ENCODE measurements around the gene ALG1.
A peak's percentile ranks its signal among the peaks of the same experiment; 100 is the strongest.
"Not testable (repeated sequence)": the region's sequence is repeated elsewhere in the genome, so short reads cannot be mapped to it uniquely, and the experiment has no call there.

The ALG1 gene

GRCh38 chr16:5071341-5071680 is 332 bp upstream of the ALG1 start:
- no peak for DNase-seq (ENCODE audit: low spot score)
- in situ Hi-C loops (cut with MboI; ENCODE audit: low pct_unique_long_range_greater_than_20kb, low sequenced_read_pairs, unreplicated experiment) = loop anchor here (25.0 kb wide), 1 partner anchor 334 kb away; the partner anchor contains the start of genes ANKS3 and DNAAF8
- TF ChIP-seq, protein P1, sequence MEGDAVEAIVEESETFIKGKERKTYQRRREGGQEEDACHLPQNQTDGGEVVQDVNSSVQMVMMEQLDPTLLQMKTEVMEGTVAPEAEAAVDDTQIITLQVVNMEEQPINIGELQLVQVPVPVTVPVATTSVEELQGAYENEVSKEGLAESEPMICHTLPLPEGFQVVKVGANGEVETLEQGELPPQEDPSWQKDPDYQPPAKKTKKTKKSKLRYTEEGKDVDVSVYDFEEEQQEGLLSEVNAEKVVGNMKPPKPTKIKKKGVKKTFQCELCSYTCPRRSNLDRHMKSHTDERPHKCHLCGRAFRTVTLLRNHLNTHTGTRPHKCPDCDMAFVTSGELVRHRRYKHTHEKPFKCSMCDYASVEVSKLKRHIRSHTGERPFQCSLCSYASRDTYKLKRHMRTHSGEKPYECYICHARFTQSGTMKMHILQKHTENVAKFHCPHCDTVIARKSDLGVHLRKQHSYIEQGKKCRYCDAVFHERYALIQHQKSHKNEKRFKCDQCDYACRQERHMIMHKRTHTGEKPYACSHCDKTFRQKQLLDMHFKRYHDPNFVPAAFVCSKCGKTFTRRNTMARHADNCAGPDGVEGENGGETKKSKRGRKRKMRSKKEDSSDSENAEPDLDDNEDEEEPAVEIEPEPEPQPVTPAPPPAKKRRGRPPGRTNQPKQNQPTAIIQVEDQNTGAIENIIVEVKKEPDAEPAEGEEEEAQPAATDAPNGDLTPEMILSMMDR (IDR thresholded peaks at IDR 0.05; ENCODE audit: extremely low read depth, insufficient read depth, missing control alignments) = no peak

GRCh38 chr16:5072334-5073278 is 963 bp downstream of the ALG1 start:
- DNase-seq (ENCODE audit: low spot score) = peak; percentile 27
- in situ Hi-C loops (cut with MboI; ENCODE audit: low pct_unique_long_range_greater_than_20kb, low sequenced_read_pairs, unreplicated experiment) = loop anchor here (25.0 kb wide), 1 partner anchor 335 kb away; the partner anchor contains the start of genes ANKS3 and DNAAF8
- TF ChIP-seq, protein P1 (IDR thresholded peaks at IDR 0.05; ENCODE audit: extremely low read depth, insufficient read depth, missing control alignments) = no peak

DNA sequence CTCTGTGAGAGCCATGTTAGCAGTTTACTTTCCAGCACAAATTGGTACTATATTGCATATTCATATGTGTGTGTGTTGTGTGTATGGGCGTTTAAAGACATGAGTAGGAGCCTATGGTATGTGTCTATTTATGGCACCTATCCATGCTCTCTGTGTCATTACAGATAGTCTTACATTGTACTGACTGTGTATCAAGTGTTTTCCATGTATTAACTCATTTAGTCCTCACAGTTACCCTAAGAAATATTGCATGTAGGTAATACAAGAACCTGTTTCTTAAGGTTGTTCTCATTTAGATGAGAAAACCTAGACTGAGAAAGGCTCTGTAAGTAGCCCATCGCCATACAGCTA is 1.6 kb downstream of the ALG1 start:
- in situ Hi-C loops (cut with MboI; ENCODE audit: low pct_unique_long_range_greater_than_20kb, low sequenced_read_pairs, unreplicated experiment) = loop anchor here (25.0 kb wide), 1 partner anchor 336 kb away; the partner anchor contains the start of genes ANKS3 and DNAAF8
- TF ChIP-seq, protein P1 (IDR thresholded peaks at IDR 0.05; ENCODE audit: extremely low read depth, insufficient read depth, missing control alignments) = no peak
- DNase-seq (ENCODE audit: low spot score) = peak; percentile 6

GRCh38 chr16:5073771-5074170 is 2.1 kb downstream of the ALG1 start:
- in situ Hi-C loops (cut with MboI; ENCODE audit: low pct_unique_long_range_greater_than_20kb, low sequenced_read_pairs, unreplicated experiment) = loop anchor here (25.0 kb wide), 1 partner anchor 336 kb away; the partner anchor contains the start of genes ANKS3 and DNAAF8
- DNase-seq (ENCODE audit: low spot score) = not testable (repeated sequence)

DNA sequence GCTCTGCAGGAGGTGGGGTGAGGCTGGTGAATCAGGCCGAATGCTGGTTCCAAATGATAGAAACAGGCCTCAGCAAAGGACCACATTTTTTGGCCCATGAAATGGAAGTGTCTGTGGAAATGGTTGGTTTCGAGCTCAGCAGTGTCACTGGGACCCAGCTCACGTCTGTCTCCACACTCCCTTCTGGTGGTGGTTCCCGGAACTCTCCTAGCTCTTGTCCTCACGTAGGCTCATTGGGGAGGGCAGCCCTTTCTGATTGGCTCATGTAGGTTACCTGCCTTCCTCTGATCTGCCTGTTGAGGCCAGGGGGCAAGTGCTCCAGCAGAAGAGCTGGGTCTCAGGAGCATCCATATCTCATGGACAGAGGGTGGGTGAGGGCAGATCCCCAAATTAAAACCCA is 4.0 kb downstream of the ALG1 start:
- TF ChIP-seq, protein P1 (IDR thresholded peaks at IDR 0.05; ENCODE audit: extremely low read depth, insufficient read depth, missing control alignments) = no peak
- no peak for DNase-seq (ENCODE audit: low spot score)
- in situ Hi-C loops (cut with MboI; ENCODE audit: low pct_unique_long_range_greater_than_20kb, low sequenced_read_pairs, unreplicated experiment) = no loop called here

GRCh38 chr16:5077304-5077703 is 5.7 kb downstream of the ALG1 start:
- in situ Hi-C loops (cut with MboI; ENCODE audit: low pct_unique_long_range_greater_than_20kb, low sequenced_read_pairs, unreplicated experiment) = no loop called here
- TF ChIP-seq, protein P1 (IDR thresholded peaks at IDR 0.05; ENCODE audit: extremely low read depth, insufficient read depth, missing control alignments) = no peak
- DNase-seq (ENCODE audit: low spot score) = no peak

DNA sequence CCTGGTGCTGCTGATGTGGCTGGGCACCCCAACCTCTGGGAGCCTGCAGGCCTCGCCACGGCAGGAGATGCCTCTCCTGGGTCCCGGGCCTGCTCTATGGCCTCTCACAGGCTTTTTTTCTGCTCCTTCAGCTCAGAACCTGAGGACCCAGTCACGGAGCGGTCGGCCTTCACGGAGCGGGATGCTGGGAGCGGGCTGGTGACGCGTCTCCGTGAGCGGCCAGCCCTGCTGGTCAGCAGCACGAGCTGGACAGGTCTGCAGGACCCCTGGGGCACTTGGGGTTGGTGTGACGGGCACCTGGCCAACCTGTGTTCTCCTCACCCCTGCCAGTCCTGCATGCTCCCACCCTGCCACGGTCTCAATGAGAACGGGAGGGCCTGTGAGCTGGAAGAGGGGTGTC is 7.0 kb downstream of the ALG1 start:
- in situ Hi-C loops (cut with MboI; ENCODE audit: low pct_unique_long_range_greater_than_20kb, low sequenced_read_pairs, unreplicated experiment) = no loop called here
- TF ChIP-seq, protein P1 (IDR thresholded peaks at IDR 0.05; ENCODE audit: extremely low read depth, insufficient read depth, missing control alignments) = no peak
- DNase-seq (ENCODE audit: low spot score) = no peak

DNA sequence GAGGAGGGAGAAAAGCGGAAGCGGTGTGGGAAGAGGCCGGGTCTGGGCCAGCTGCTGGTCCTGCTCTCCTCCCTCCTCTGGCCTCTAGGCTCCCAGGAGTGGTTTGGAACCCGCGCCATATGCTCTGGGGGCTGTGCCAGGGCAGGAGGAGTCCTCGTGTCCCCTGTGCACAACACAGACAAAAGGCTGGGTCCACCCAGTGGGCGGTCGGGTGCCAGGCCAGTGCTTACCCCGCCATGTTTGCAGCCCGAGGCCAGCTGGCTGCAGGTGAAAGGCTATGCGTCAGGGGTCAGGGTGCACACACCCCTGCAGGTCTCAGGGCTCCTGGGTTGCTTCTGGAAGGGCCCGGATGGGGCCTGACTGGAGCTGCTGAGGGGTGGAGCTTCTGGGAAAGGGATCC is 8.8 kb downstream of the ALG1 start:
- in situ Hi-C loops (cut with MboI; ENCODE audit: low pct_unique_long_range_greater_than_20kb, low sequenced_read_pairs, unreplicated experiment); DNase-seq (ENCODE audit: low spot score): not testable (repeated sequence)

DNA sequence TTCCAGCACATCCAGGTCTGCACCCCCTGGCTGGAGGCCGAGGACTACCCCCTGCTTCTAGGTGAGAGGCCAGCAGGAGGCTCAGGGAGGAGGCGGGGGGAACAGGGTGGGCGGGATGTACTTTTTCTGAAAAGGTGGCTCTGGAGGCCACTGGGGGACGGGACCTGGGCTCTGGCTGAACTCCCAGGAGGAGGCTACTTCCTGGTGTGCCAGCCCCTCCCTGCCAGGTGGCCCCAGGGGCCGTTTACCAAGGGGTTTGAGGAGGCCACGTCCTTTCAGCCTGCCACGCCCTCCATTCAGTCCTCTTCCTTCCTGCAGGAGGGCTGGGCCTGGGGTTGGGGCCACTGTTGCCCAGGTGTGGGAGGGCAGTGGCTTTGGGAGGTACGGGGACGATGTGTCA is 9.4 kb downstream of the ALG1 start:
- DNase-seq (ENCODE audit: low spot score); in situ Hi-C loops (cut with MboI; ENCODE audit: low pct_unique_long_range_greater_than_20kb, low sequenced_read_pairs, unreplicated experiment): not testable (repeated sequence)

- in situ Hi-C loops (cut with MboI; ENCODE audit: low pct_unique_long_range_greater_than_20kb, low sequenced_read_pairs, unreplicated experiment); DNase-seq (ENCODE audit: low spot score): not testable (repeated sequence)
Measured at GRCh38 chr16:5083646-5084045, 12.0 kb downstream of the ALG1 start.

All from GM13977 (cell line).